Colonic mucosa (tissue), 4 donors: Measurements from ENCODE around the gene IL12RB2. TPM values are rescaled to one million over a fixed set of nuclear protein-coding genes. Genes with fewer than 3 reads are reported as not detected.

ENCODE experiments used
- DNase-seq: peaks from one replicate; pipeline ENCODE4 v3.0.0-alpha.2; 2020
- H3K27ac ChIP-seq: fragments of 200-600 bp; one replicate; pipeline ENCODE4 v1.8.0; 2021
- H3K27me3 ChIP-seq: fragments of 200-600 bp; one replicate; pipeline ENCODE4 v1.8.0; 2021
- H3K36me3 ChIP-seq: fragments of 200-600 bp; one replicate; pipeline ENCODE4 v1.8.0; 2021
- H3K4me1 ChIP-seq: fragments of 200-600 bp; one replicate; pipeline ENCODE4 v1.8.0; 2021; ENCODE audit warnings: mild to moderate bottlenecking
- H3K4me3 ChIP-seq: fragments of 200-600 bp; one replicate; pipeline ENCODE4 v1.8.0; 2021
- H3K9ac ChIP-seq, 2 donors: one replicate each; pipeline ENCODE4 v1.7.0; 2013; ENCODE audit warnings: control low read depth in 2 of 2, low read depth in 2 of 2, low read length in 2 of 2
- H3K9me3 ChIP-seq: fragments of 200-600 bp; one replicate; pipeline ENCODE4 v1.8.0; 2021
- CTCF ChIP-seq: fragments of 200-600 bp; IDR thresholded peaks from one replicate; pipeline ENCODE4 v1.8.0; 2022; ENCODE audit warnings: antibody characterized with exemption, mild to moderate bottlenecking
- intact Hi-C: fragments of 100-400 bp; cut with DNase I; formaldehyde crosslinking; loops from one replicate; pipeline ENCODE4 v1.14.1; 2022
- total RNA-seq, 2 donors: library from RNA; stranded (reverse); fragmentation: NEBNext Ultra II Directional in 1 of 2; extraction: Animal tissue kit (Norgen Biotek cat#: 25700) in 1 of 2; gene quantifications; one replicate each; pipeline ENCODE4 v1.2.1, GENCODE V29; 2021
- donor health status: healthy.
- donor health status: DM: no; HTN: no; CAD: no.
- donor health status: DM: no; HTN: no; CAD: no.

Gene IL12RB2
- total RNA-seq, 2 donors from 2014 or later: 0.48 to 0.62 TPM

GRCh38 chr1:67299296-67299695 is 8.4 kb upstream of the IL12RB2 start:
- Histone ChIP-seq H3K27me3 (no peaks in the 10 kb centered on the region), H3K4me1 (no peaks in the 10 kb centered on the region), H3K9me3 (no peaks in the 10 kb centered on the region), H3K9ac (no peak overlapping the region), H3K36me3 (no peaks in the 10 kb centered on the region), H3K27ac (no peak overlapping the region), H3K4me3 (no peak overlapping the region)
- no peak for TF ChIP-seq CTCF
- DNase-seq: no peak
- intact Hi-C loops: no loop called here

- no peak overlapping the region for H3K4me3 ChIP-seq
These were observed 7.1 kb upstream of the IL12RB2 start for GRCh38 chr1:67300561-67300960.

GRCh38 chr1:67304023-67304422 is 3.6 kb upstream of the IL12RB2 start:
- Histone ChIP-seq H3K4me1 (peaks cover 5% of the 10 kb centered on the region), H3K9ac (no peak overlapping the region), H3K36me3 (no peaks in the 10 kb centered on the region), H3K9me3 (no peaks in the 10 kb centered on the region), H3K4me3 (no peak overlapping the region), H3K27ac (no peak overlapping the region), H3K27me3 (peaks cover 6% of the 10 kb centered on the region)
- no peak for TF ChIP-seq CTCF
- intact Hi-C loops: no loop called here
- DNase-seq: no peak

More at GRCh38 chr1:67300561-67300960, 7.1 kb upstream of the IL12RB2 start:
- Histone ChIP-seq H3K4me1 (no peaks in the 10 kb centered on the region), H3K9ac (no peak overlapping the region), H3K27ac (no peak overlapping the region), H3K27me3 (no peaks in the 10 kb centered on the region), H3K9me3 (no peaks in the 10 kb centered on the region), H3K36me3 (no peaks in the 10 kb centered on the region)
- intact Hi-C loops: no loop called here
- TF ChIP-seq CTCF: no peak
- no peak for DNase-seq

- no peaks in the 10 kb centered on the region for H3K36me3 ChIP-seq
- peaks cover 6% of the 10 kb centered on the region for H3K27me3 ChIP-seq
- TF ChIP-seq CTCF: no peak
- no peak overlapping the region for H3K4me3 ChIP-seq
- H3K27ac ChIP-seq: no peak overlapping the region
- intact Hi-C loops: no loop called here
- H3K4me1 ChIP-seq: peaks cover 5% of the 10 kb centered on the region
- no peak overlapping the region for H3K9ac ChIP-seq
- no peaks in the 10 kb centered on the region for H3K9me3 ChIP-seq
- DNase-seq: no peak
These were observed 1.1 kb upstream of the IL12RB2 start for GRCh38 chr1:67306547-67306946.

- Histone ChIP-seq H3K36me3 (no peaks in the 10 kb centered on the region), H3K4me1 (peaks cover 5% of the 10 kb centered on the region), H3K27me3 (peaks cover 6% of the 10 kb centered on the region), H3K27ac (no peak overlapping the region), H3K4me3 (peak overlapping the region; percentile 46), H3K9ac (no peak overlapping the region), H3K9me3 (no peaks in the 10 kb centered on the region)
- no peak for DNase-seq
- intact Hi-C loops: no loop called here
- no peak for TF ChIP-seq CTCF
These were observed 463 bp downstream of the IL12RB2 start for GRCh38 chr1:67308136-67308535.

GRCh38 chr1:67312615-67313014 is 4.9 kb downstream of the IL12RB2 start:
- Histone ChIP-seq H3K27me3 (peaks cover 2% of the 10 kb centered on the region), H3K36me3 (no peaks in the 10 kb centered on the region), H3K27ac (no peak overlapping the region), H3K4me3 (no peak overlapping the region), H3K4me1 (peaks cover 2% of the 10 kb centered on the region), H3K9me3 (no peaks in the 10 kb centered on the region), H3K9ac (no peak overlapping the region)
- no peak for TF ChIP-seq CTCF
- DNase-seq: no peak
- intact Hi-C loops: no loop called here
